Stimulated activated CD4-positive, alpha-beta T cell treated with anti-CD3 and anti-CD28 coated beads, Interleukin-2, amount 100 ng/mL, for 48 hours (primary cell): Measurements from ENCODE around the gene EMX1.

Experiments
- DNase-seq, 2 donors: peaks; one replicate each; pipeline ENCODE4 v3.0.0-alpha.2; 2020

The EMX1 gene

GRCh38 chr2:72917138-72917876 lies at the start of gene EMX1:
Gene EMX1, plus strand, starts transcription at chr2:72917519. Its CDS starts 334 bp downstream, at chr2:72917853.
- DNase-seq, result no peak

GRCh38 chr2:72871060-72871459 lies 46.3 kb upstream of the EMX1 start:
- no peak for DNase-seq

GRCh38 chr2:72871880-72872279 lies 45.4 kb upstream of the EMX1 start:
- DNase-seq, result no peak

GRCh38 chr2:72883356-72883962 lies 33.9 kb upstream of the EMX1 start:
- peak in 1 of 2 donors; percentile 23 for DNase-seq

GRCh38 chr2:72886505-72887031 lies 30.8 kb upstream of the EMX1 start:
- no peak for DNase-seq

- peak; percentile 65 to 68 for DNase-seq
Measured at GRCh38 chr2:72887032-72887739, 30.1 kb upstream of the EMX1 start, which contains the start of gene SPR. Gene SPR, plus strand, starts transcription at chr2:72887408. Its CDS starts 25 bp downstream, at chr2:72887433.

- peak; percentile 51 to 65 for DNase-seq
Measured at GRCh38 chr2:72887740-72888437, 29.4 kb upstream of the EMX1 start.

- DNase-seq, result no peak
Measured at GRCh38 chr2:72888438-72889202, 28.7 kb upstream of the EMX1 start.

- no peak for DNase-seq
Measured at GRCh38 chr2:72889991-72890390, 27.3 kb upstream of the EMX1 start.

- no peak for DNase-seq
Measured at GRCh38 chr2:72891091-72891818, 26.1 kb upstream of the EMX1 start.

- peak; percentile 47 to 54 for DNase-seq
Measured at GRCh38 chr2:72892506-72893173, 24.7 kb upstream of the EMX1 start.

- peak in 1 of 2 donors; percentile 38 for DNase-seq
Measured at GRCh38 chr2:72893594-72894319, 23.6 kb upstream of the EMX1 start.

- DNase-seq, result no peak
Measured at GRCh38 chr2:72894514-72894913, 22.8 kb upstream of the EMX1 start.

- no peak for DNase-seq
Measured at GRCh38 chr2:72895154-72895553, 22.2 kb upstream of the EMX1 start.

GRCh38 chr2:72895759-72896281 lies 21.5 kb upstream of the EMX1 start:
- DNase-seq, result no peak

- DNase-seq, result no peak
Measured at GRCh38 chr2:72896446-72896845, 20.9 kb upstream of the EMX1 start.

GRCh38 chr2:72897785-72898584 lies 19.3 kb upstream of the EMX1 start:
- no peak for DNase-seq

GRCh38 chr2:72898585-72898906 lies 18.8 kb upstream of the EMX1 start:
- no peak for DNase-seq

GRCh38 chr2:72900191-72900825 lies 17.0 kb upstream of the EMX1 start:
- DNase-seq, result no peak
